Stimulated activated CD8-positive, alpha-beta memory T cell treated with anti-CD3 and anti-CD28 coated beads, Interleukin-7, amount 100 ng/mL, for 24 hours (primary cell): Measurements from ENCODE around the gene TACC2.
"Not testable (repeated sequence)": the region's sequence is repeated elsewhere in the genome, so short reads cannot be mapped to it uniquely, and the experiment has no call there.

ENCODE experiments used
- DNase-seq: peaks from one replicate; pipeline ENCODE4 v3.0.0-alpha.2; 2020; ENCODE audit warnings: low read depth

Gene TACC2

GRCh38 chr10:122057841-122058413, 69.0 kb downstream of the TACC2 start:
- DNase-seq: no peak

- DNase-seq: no peak
Observed at GRCh38 chr10:122060250-122060649, 71.3 kb downstream of the TACC2 start.

- DNase-seq: no peak
Observed at GRCh38 chr10:122062831-122063674, 74.1 kb downstream of the TACC2 start.

GRCh38 chr10:122066337-122066939, 77.5 kb downstream of the TACC2 start:
- not testable (repeated sequence) for DNase-seq

GRCh38 chr10:122068844-122069243, 79.9 kb downstream of the TACC2 start:
- no peak for DNase-seq

- DNase-seq: no peak
Observed at GRCh38 chr10:122072491-122072890, 83.5 kb downstream of the TACC2 start.

- no peak for DNase-seq
Observed at GRCh38 chr10:122073508-122073907, 84.5 kb downstream of the TACC2 start.

GRCh38 chr10:122075171-122075570, 86.2 kb downstream of the TACC2 start:
- DNase-seq: no peak

- DNase-seq: not testable (repeated sequence)
Observed at GRCh38 chr10:122075876-122076275, 86.9 kb downstream of the TACC2 start.

GRCh38 chr10:122077311-122077875, 88.4 kb downstream of the TACC2 start:
- no peak for DNase-seq

- DNase-seq: no peak
Observed at GRCh38 chr10:122078326-122078725, 89.4 kb downstream of the TACC2 start.

- no peak for DNase-seq
Observed at GRCh38 chr10:122078965-122079795, 90.2 kb downstream of the TACC2 start.

GRCh38 chr10:122082616-122083477, 93.9 kb downstream of the TACC2 start:
- no peak for DNase-seq

- no peak for DNase-seq
Observed at GRCh38 chr10:122083478-122084025, 94.6 kb downstream of the TACC2 start.

- DNase-seq: no peak
Observed at GRCh38 chr10:122084286-122085041, 95.5 kb downstream of the TACC2 start.

- no peak for DNase-seq
Observed at GRCh38 chr10:122085423-122085911, 96.5 kb downstream of the TACC2 start.

GRCh38 chr10:122086416-122087240, 97.7 kb downstream of the TACC2 start:
- DNase-seq: no peak

GRCh38 chr10:122087436-122087835, 98.5 kb downstream of the TACC2 start:
- DNase-seq: no peak
